HAP-1 (cell line): ENCODE data around the gene MCL1.
"Not testable (repeated sequence)": the region's sequence is repeated elsewhere in the genome, so short reads cannot be mapped to it uniquely, and the experiment has no call there.

ENCODE experiments used
- DNase-seq, 2 experiments: peaks; one replicate each; pipeline ENCODE4 v3.0.0-alpha.2; 2016 to 2020; ENCODE audit warnings: low spot score in 2 of 2
- H3K27me3 ChIP-seq: fragments of 250-450 bp; sonication (Bioruptor Pico); 2 replicates; pipeline ENCODE4 v1.5.1; 2020; ENCODE audit warnings: low read depth, mild to moderate bottlenecking, moderate library complexity
- H3K36me3 ChIP-seq: fragments of 250-450 bp; sonication (Bioruptor Pico); replicated peaks from 2 replicates; pipeline ENCODE4 v1.5.1; 2020; ENCODE audit warnings: mild to moderate bottlenecking
- H3K4me1 ChIP-seq: fragments of 250-450 bp; sonication (Bioruptor Pico); 2 replicates; pipeline ENCODE4 v1.5.1; 2020; ENCODE audit warnings: mild to moderate bottlenecking
- H3K4me3 ChIP-seq: fragments of 250-450 bp; sonication (Bioruptor Pico); 2 replicates; pipeline ENCODE4 v1.5.1; 2020; ENCODE audit warnings: mild to moderate bottlenecking, moderate library complexity
- H3K9me3 ChIP-seq: fragments of 250-450 bp; sonication (Bioruptor Pico); 2 replicates; pipeline ENCODE4 v1.5.1; 2020; ENCODE audit warnings: mild to moderate bottlenecking, moderate library complexity
- in situ Hi-C: fragments of 300-500 bp; cut with MboI; formaldehyde crosslinking; loops from 3 replicates; pipeline ENCODE4 v1.14.3; 2020; ENCODE audit warnings: low sequenced_read_pairs, inconsistent platforms, mixed read lengths

Gene MCL1

DNA sequence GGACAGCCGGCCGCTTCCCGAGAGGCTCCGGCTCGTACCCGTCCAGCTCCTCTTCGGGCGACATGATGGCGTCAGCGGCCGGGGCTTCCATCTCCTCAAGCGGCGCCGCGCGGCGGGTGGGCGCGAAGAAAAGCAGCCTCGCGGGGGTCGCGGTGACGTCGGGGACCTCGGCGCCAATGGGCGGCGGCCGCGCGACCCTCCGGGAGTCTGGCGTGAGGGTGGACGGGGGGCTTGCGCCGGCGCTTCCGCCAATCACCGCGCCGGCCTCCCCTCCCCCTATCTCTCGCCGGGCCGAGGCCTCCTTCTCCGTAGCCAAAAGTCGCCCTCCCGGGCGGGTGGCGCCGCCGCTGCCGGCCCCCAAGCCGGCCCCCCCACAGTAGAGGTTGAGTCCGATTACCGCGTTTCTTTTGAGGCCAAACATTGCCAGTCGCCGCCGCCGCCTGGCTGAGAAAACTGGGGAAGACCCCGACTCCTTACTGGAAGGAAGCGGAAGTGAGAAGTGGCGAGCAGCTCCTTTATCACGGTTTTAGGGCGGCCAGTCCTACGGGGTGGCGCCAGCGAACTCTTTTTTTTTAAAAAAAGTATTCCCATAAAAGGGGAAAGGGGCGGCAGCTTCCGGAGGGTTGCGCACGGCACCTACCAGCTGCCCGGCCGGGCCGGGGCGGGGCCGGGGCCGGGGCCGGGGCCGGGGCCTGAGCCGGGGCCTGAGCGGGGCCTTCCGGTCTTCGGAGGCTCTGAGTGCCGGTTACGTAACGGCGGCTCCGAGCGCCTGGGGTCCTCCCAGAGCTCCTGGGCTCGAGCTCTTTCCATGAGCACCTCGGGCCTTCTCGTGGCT lies at the start of gene MCL1:
MCL1 (minus strand) TSS at position 501 of the 835 bp plus-strand sequence; CDS start at position 421, 80 bp downstream.
- in situ Hi-C loops = no loop called here
- no peaks in the 10 kb centered on the region for H3K9me3 ChIP-seq
- H3K4me1 ChIP-seq = peaks cover 22% of the 10 kb centered on the region
- H3K4me3 ChIP-seq = peak within 1 kb of the TSS; percentile 90
- peaks cover 47% of the 10 kb centered on the region for H3K36me3 ChIP-seq
- no peaks in the 10 kb centered on the region for H3K27me3 ChIP-seq
- peak; percentile 92 to 95 for DNase-seq

GRCh38 chr1:150628766-150629114 lies 49.3 kb upstream of the MCL1 start:
- Histone ChIP-seq H3K27me3 (peaks cover 1% of the 10 kb centered on the region), H3K9me3 (no peaks in the 10 kb centered on the region), H3K4me1 (peaks cover 4% of the 10 kb centered on the region; the same call in 1 of the 2 replicates), H3K4me3 (peak overlapping the region; percentile 99), H3K36me3 (peaks cover 28% of the 10 kb centered on the region)
- DNase-seq = no peak
- in situ Hi-C loops = no loop called here

- H3K9me3 ChIP-seq = no peaks in the 10 kb centered on the region
- H3K4me3 ChIP-seq = peak overlapping the region; percentile 99
- peaks cover 36% of the 10 kb centered on the region for H3K36me3 ChIP-seq
- in situ Hi-C loops = no loop called here
- no peaks in the 10 kb centered on the region; the same call in 1 of the 2 replicates for H3K27me3 ChIP-seq
- no peak for DNase-seq
- peaks cover 4% of the 10 kb centered on the region; the same call in 1 of the 2 replicates for H3K4me1 ChIP-seq
Measured at GRCh38 chr1:150627826-150628410, 48.5 kb upstream of the MCL1 start.

- Histone ChIP-seq H3K9me3 (no peaks in the 10 kb centered on the region), H3K36me3 (peaks cover 49% of the 10 kb centered on the region), H3K4me3 (no peak overlapping the region), H3K4me1 (peaks cover 4% of the 10 kb centered on the region; the same call in 1 of the 2 replicates), H3K27me3 (no peaks in the 10 kb centered on the region)
- in situ Hi-C loops = no loop called here
- DNase-seq = no peak
Measured at GRCh38 chr1:150626150-150626549, 46.7 kb upstream of the MCL1 start.

GRCh38 chr1:150624546-150624945 lies 45.1 kb upstream of the MCL1 start:
- in situ Hi-C loops, H3K9me3 ChIP-seq, H3K4me3 ChIP-seq, H3K4me1 ChIP-seq, H3K27me3 ChIP-seq, DNase-seq: not testable (repeated sequence)
- H3K36me3 ChIP-seq = peaks cover 64% of the 10 kb centered on the region

GRCh38 chr1:150624134-150624533 lies 44.7 kb upstream of the MCL1 start:
- H3K27me3 ChIP-seq, in situ Hi-C loops, DNase-seq, H3K9me3 ChIP-seq, H3K4me1 ChIP-seq, H3K4me3 ChIP-seq: not testable (repeated sequence)
- H3K36me3 ChIP-seq = peaks cover 68% of the 10 kb centered on the region

DNA sequence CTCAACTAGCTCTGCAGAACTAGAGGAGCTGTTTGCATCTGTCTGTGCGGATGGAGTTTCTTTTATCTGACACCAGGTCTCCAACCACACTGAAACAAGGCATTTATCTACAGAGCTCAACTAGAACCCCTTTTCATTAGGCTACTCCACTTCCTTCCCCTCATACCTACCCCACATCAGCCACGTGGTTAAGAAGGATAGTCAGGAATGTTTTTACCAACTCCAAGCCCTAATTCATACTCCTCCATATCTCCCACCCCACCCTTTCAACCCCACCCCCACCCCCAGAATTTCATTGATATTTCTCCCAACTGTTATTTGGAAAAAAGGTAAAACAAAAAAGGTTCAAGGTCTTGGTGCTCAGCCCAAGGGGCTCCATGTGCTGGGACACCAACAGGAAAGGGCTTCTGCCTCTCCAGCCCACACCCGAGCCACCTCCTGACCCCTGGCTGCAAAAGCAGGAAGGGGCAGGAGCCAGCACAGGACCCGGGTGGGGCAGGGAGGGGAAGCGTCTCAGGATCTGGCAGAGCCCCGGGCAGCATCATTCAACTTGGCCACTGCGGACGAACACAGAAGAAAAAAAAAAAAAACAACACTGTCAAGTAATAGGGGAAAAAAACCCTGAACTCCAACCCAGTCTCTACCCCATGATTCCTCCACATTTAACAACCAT lies 43.0 kb upstream of the MCL1 start:
- DNase-seq = no peak
- in situ Hi-C loops = no loop called here

GRCh38 chr1:150621497-150622302 lies 42.3 kb upstream of the MCL1 start:
- no peak overlapping the region for H3K4me3 ChIP-seq
- H3K27me3 ChIP-seq = no peaks in the 10 kb centered on the region
- DNase-seq = peak in 1 of 2 experiments; percentile 58
- in situ Hi-C loops = no loop called here
- no peaks in the 10 kb centered on the region for H3K9me3 ChIP-seq
- peaks cover 77% of the 10 kb centered on the region for H3K36me3 ChIP-seq
- H3K4me1 ChIP-seq = no peaks in the 10 kb centered on the region

More for the DNA sequence above, 43.0 kb upstream of the MCL1 start:
- H3K9me3 ChIP-seq = no peaks in the 10 kb centered on the region
- H3K36me3 ChIP-seq = peaks cover 77% of the 10 kb centered on the region
- H3K4me3 ChIP-seq = no peak overlapping the region
- no peaks in the 10 kb centered on the region for H3K4me1 ChIP-seq
- H3K27me3 ChIP-seq = no peaks in the 10 kb centered on the region

- H3K9me3 ChIP-seq = no peaks in the 10 kb centered on the region
- DNase-seq = no peak
- H3K36me3 ChIP-seq = peaks cover 73% of the 10 kb centered on the region
- in situ Hi-C loops = no loop called here
- H3K4me1 ChIP-seq = no peaks in the 10 kb centered on the region
- H3K4me3 ChIP-seq = no peak overlapping the region
- H3K27me3 ChIP-seq = no peaks in the 10 kb centered on the region
Measured at GRCh38 chr1:150620919-150621318, 41.5 kb upstream of the MCL1 start.

DNA sequence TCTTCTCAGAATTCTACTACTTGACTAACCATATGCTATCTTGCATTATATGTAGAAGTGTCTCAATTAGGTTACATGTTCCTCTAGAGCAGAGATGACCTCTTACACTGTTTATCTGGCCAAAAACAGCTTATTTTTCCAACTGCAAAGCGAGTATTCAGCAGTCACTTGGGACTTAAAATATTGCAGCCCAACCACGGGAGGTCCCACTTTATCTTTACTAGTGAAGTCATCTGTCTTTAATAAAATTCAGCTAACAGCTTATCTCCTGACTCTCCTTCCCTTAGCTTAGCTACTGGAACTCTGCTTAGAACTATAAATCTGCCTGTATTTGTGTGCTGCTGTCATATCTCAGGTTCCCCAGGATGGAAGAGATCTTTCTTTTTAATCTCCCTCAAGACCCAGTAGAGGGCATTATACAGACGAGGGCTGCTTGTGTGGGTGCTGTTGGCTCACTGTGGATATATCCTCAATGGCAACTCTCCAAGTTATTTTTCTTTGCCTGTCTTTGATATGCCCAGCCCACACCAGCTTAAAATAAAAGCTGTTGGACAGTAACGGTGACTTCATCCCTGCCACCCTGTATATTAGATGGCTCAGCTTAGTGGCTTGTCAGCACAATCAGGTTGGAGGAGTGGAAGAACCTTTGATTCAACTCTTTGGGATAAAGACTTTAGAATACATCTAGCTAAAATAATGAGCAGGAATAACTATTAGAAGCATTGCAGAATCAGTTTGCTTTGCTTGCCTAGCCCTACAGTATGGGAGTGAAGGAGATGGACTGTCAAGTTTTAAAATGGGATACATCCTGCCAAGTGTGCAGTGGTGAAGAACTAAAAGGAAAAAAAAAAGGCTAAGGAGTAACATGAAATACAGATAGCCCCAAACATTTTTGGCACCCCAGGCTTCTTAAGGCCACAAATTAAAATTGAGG lies 40.4 kb upstream of the MCL1 start:
- H3K27me3 ChIP-seq = no peaks in the 10 kb centered on the region

DNA sequence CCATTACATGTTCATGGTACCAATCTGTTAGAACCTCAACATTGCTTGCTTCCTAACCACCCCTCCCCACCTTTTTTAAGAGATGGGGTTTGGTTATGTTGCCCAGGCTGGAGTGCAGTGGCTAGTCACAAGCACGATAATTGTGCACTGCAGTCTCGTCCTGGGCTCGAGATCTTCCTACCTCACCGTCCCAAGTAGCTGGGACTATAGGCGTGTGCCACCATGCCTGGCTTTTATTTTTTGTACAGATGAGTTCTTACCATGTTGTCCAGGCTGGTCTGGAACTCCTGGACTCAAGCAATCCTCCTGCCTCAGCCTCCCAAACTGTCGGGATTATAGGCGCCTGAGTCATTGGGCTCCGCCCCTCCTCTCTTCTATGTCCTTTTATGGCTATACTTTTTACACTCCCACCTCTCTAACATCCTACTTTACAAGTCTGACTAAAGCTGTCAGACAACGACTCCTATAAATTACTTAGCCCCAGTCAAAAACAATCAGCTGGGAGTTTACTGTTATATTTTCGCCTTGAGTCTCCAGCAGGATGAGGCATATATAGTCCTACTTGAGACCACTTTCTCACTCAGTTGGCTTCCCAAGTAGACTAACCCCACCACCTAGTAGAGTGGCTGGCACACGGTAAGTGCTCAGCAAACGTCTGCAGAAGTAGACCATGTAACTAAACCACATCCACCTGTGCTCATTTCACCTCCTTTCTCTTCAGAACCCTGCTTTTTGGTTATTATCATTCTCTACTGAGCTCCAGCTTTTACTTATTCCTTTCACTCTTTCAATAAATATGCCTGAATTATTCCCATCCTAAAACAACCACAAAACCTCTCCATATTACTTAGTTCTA lies 36.2 kb upstream of the MCL1 start:
- Histone ChIP-seq H3K4me1 (no peaks in the 10 kb centered on the region), H3K9me3 (no peaks in the 10 kb centered on the region), H3K27me3 (no peaks in the 10 kb centered on the region), H3K4me3 (no peak overlapping the region), H3K36me3 (peaks cover 60% of the 10 kb centered on the region)
- in situ Hi-C loops = no loop called here
- DNase-seq = no peak

More for the DNA sequence above, 40.4 kb upstream of the MCL1 start:
- Histone ChIP-seq H3K4me3 (no peak overlapping the region), H3K9me3 (no peaks in the 10 kb centered on the region), H3K36me3 (peaks cover 74% of the 10 kb centered on the region), H3K4me1 (no peaks in the 10 kb centered on the region)
- in situ Hi-C loops = no loop called here
- DNase-seq = no peak
